GM21576 (cell line): ENCODE results near the gene SCYL3.
"Not testable (repeated sequence)": the region's sequence is repeated elsewhere in the genome, so short reads cannot be mapped to it uniquely, and the experiment has no call there.

Experiments
- ATAC-seq: cut with Tn5 transposase; IDR thresholded peaks from one replicate; pipeline ENCODE4 v1.9.1; 2021; ENCODE audit warnings: mild to moderate bottlenecking, moderate library complexity; ENCODE audit not compliant: unreplicated experiment

The SCYL3 gene

DNA sequence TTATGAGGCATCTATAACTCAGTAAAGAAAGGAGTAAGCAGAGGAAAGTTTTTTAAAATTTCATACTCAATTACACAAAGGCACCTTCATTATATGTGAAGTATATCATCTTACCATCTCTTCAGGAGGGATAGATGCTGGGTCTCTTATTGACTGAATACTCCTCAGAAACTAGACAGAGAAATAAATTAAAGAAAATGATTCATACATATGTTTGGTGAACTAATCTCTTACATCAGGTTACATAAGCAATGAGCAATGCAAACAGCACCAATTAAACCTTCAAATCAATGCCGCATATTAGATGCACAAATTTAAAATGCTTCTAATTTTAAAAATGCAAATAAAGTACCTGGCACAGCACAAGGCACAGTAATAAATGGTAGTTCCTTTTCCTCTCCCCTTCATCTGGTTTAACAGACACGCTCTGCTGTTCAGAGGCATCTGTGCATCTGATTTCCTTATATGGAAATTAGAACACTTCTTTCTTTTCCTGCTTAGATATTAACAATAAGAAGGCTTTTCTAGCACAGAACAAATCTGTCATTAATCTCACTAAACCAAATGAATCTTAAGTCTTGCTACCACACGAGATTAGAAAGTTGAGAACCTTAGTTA is 20.0 kb downstream of the SCYL3 start:
- no peak for ATAC-seq

DNA sequence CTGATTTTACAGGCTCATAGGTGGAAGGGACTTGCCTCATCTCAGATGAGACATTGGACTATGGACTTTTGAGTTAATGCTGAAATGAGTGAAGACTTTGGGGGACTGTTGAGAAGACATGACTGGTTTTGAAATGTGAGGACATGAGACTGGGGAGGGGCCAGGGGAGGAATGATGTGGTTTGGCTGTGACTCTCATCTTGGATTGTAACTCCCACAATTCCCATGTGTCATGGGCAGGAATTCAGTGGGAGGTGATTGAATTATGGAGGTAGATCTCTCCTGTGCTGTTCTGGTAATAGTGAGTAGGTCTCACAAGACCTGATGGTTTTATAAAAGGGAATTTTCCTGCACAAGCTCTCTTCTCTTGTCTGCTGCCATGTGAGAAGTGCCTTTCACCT is 20.8 kb downstream of the SCYL3 start:
- ATAC-seq, result no peak

DNA sequence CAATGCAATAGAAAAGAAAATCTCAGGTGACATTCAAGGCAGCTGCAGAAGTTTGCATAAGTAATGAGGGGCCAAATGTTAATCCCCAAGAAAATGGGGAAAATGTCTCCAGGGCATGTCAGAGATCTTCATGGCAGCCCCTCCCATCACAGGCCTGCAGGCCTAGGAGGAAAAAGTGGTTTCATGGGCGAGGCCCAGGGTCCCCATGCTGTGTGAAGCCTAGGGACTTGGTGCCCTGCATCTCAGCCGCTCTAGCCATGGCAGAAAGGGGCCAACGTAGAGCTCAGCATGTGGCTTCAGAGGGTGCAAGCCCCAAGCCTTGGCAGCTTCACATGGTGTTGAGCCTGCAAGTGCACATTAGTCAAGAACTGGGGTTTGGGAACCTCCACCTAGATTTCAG is 21.7 kb downstream of the SCYL3 start:
- ATAC-seq, result not testable (repeated sequence)

DNA sequence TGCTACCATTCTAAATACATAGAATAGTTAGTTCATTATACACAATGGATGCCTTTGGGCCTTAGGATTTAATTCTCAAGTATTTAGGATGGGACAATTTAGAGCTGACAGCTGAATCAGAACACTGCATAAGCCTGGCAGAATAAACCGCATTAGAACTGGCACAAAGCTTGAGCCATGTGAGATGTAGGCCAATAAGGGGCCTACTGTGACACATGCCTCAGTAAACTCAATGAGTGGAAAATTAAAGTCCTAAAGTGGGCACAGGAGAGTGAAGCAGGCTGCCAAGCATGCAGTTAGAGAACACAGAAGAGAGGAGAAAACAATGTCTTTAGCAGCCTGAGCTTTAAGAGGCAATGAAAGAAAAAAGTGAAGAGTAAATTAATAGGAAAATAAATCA is 24.3 kb downstream of the SCYL3 start:
- no peak for ATAC-seq

DNA sequence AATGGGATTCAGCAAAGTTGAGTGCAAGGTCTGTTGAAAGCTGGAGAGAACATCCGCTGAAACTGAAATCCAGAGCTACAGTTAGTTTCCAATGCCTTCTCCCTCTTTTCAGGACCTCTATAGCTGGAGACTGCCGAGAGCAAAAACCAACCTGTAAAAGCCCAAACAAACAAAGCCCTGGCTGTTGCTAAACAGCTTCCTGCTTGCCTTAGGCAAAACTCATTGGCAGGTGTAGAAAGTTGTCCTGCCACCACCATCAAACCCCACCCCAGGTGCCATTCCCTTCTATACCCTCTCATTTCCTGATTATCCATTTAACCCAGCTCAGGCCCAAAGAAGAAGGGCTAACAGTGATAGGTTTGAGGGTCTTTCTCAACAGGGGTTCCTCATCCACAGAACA is 24.7 kb downstream of the SCYL3 start:
- no peak for ATAC-seq

DNA sequence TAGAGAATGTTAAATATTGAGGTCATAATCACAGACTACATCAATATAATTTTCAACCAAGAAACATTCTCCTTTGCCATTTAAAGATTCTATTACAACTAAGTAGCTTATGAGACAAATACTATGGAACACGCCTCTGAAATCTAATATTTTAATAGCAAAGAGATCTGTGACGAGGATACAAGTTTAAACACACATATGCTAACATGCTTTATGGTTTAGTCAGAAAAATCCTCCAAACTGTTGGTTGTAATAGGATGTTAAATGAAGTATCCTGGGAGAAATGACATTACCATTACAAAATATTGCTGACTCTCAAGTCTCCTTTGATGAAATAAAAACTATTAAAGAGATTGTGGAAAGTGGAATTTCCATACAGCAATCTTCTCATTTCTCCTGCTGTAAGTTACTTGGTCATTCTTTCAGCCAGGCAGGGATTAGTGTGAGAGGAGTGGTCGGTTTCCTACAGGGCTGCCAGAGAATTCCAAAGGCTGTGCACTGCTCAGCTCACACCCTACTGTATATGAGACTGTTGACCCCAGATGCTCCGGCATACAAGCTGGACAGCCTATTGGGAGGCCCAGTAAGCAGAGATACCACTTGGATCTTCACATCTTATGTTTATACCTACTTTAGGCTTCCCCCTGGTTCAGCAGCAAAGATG is 26.6 kb downstream of the SCYL3 start:
- ATAC-seq, result no peak

DNA sequence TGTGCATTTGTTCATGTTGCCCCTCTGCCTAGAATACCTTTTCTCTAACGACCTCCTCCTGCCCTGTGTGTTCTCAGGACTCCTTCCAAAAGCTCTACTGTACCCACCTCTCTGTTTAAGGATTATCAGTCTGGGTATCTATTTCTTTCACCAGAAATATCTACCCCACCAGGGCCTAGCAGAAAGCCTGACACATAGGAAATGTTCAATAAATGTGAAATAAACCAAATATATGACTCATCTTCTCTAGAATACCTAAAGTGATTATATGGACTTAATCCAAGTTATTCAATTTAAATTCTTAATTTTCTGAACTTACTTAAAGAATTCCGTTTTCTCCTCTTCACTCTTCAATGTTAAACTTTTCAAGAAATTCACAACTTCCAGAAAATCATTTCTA is 27.1 kb downstream of the SCYL3 start:
- ATAC-seq, result no peak

DNA sequence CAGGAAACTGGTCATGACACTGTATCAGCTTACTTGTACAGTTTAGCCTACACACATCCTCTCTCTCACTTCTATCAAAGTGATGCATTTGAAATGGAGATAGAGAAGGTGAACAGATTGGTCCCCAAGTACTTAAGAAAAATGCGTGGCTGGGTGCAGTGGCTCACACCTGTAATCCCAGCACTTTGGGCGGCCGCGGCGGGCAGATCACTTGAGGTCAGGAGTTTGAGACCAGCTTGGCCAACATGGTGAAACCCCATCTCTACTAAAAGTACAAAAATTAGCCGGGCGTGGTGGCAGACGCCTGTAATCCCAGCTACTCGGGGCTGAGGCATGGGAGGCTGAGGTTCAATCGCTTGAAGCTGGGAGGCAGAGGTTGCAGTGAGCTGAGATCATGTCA is 29.2 kb downstream of the SCYL3 start:
- ATAC-seq, result not testable (repeated sequence)

DNA sequence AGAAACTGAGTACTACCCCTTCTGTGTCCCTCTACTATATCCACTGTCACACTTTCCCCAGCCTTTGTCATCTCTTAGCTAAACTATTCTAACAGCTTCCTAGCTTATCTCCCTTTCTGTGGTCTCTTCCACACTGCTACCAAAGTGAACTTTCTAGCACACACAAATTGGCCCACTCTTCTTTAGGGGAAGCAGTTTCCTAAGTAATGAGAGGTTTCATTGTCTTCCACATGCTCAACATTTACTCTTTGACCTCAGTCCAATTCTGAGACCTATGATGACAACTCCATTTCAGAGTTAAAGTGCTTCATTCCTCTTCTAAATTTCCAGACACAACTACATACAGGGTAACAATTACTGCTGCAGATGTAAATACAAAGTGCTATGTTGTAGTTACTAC is 32.9 kb downstream of the SCYL3 start:
- ATAC-seq, result no peak

DNA sequence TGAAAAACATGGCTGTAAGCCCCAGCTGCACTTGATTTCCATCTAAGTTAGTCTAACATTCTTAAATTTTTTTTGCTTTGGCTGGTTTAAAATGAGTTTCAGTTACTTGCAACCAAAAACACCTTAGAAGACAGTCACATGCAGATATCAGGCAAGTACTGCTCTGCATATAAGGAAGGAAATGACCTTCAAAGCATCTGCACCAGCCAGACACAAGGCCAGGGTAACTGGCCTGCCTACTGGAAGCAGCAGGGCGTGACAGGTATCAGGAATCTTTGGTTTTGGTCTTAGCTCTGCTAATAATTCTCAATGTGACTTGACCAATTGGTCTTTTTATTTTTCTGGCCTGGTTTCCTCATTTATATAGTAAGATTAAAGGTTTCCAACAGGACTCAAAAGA is 33.5 kb downstream of the SCYL3 start:
- ATAC-seq, result peak; percentile 65

DNA sequence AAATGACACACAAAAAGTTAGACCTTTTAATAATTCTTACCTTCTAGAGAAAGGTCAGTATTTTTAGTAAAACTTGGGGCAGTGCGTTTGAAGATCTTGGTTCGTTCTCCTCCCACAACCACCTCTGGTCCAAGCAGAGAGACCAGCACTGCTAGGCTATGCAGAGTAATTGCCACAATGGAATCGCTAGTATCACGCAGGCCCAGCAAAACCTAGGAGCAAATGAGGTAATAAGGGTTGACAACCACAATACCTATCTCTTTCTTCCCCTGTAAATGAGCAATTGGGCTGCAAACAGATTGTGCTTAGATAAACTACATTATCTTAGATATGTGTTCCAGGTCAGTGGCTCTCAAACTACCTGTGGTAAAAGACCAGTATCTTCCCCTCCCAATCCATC is 34.7 kb downstream of the SCYL3 start:
- no peak for ATAC-seq

DNA sequence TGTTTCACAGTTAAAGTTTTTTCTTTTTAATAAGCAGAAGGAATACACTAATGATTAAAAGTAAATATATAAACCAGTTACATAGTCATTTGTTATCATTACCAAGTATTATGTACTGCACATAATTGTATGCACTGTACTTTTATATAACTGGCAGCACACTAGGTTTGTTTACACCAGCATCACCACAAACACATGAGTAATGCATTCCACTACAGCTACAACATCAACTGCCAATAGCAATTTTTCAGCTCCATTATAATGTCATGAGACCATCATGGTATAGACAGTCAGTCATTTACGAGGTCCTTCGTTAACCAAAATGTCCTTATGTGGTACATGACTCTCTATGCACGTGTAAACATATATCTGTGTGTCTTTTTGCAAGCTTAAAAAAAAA is 35.2 kb downstream of the SCYL3 start:
- ATAC-seq, result no peak

DNA sequence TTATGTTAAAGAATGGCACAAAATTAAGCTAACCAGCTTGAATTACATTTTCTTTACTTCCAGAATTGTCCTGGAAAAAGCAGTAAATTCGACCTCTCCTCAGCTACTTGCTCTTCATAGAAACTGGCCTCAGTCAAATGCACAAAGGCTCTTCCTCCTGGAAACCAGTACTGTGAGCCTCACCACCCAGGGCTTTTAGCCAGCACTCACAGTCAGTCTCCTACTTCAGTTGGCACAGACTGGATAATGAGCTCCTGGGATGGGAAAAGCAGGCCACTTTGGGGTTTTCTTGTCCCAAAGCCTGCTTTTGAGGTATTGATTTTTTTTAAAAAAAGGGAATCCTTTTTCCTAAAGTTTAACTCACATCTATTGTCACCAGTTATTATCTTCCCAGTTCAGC is 40.4 kb downstream of the SCYL3 start:
- no peak for ATAC-seq

DNA sequence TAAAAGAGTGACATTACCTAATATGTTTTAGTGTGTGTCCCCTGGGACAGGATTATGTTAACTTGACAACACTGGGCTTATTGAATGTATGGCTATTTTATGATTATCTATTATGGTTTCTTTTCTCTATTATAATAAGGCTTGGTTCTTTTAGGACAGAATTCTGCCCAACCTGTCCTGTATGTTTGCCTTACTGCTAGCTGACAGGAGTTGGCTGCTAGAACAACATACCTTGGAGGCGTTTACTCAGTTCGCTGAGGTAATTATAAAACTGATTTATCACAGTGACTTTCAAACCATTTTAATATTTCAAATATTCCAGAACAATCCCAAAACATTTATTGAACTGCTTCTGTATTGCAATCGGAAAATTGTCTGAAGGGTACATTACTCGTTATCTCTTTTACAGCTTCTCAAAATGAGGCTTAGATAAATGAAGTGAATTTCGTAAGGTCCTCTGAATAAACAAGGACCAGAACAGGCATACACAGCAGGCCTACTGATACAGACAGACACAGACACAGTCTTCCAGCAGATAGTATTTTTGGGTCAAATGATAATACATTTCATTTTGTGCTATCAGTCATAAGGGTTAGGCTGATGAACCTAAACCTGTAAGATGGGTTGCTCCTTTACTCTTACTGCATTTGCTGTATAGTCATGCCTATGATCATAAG is 44.2 kb downstream of the SCYL3 start:
- ATAC-seq, result no peak

DNA sequence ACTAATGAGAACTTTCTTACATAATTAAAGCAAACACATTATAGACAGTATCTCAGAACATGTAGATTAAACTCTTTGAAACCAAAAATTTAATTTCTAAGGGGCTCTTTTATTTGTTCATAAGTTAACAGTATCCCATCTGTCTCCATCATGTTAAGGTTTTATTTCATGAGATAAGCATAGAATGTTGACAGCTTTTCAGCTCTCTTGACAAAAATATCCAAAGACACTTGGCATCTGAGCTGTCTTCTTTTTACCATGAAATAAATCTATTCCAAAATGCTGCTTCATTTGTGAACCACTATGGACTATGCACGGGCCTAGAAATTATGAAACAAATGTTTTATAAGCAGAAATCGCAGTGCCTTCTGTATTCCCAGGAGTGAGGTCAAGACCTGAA is 45.2 kb downstream of the SCYL3 start:
- no peak for ATAC-seq

DNA sequence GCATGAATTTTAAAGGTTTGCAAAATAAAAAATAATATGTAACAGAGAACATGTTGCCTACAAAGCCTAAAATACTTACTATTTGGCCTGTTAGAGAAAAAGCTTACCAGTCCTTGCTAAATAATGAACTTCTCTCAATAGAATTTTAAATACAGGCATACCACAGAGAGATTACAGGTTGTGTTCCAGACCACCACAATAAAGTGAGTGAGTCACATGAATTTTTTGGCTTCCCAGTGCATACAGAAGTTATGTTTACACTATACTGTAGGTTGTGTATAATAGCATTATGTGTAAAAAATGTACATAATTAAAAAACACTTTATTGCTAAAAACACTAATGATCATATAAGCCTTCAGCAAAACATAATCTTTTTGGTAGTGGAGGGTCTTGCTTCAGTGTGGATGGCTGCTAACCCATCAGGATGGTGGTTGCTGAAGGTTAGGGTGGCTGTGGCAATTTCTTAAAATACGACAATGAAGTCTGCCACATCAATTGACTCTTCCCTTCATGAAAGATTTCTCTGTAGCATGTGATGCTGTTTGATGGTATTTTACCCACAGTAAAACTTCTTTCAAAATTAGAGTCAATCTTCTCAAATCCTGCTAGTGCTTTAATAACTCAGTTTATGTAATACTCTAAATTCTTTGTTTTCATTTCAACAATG is 48.6 kb downstream of the SCYL3 start:
- ATAC-seq, result no peak

DNA sequence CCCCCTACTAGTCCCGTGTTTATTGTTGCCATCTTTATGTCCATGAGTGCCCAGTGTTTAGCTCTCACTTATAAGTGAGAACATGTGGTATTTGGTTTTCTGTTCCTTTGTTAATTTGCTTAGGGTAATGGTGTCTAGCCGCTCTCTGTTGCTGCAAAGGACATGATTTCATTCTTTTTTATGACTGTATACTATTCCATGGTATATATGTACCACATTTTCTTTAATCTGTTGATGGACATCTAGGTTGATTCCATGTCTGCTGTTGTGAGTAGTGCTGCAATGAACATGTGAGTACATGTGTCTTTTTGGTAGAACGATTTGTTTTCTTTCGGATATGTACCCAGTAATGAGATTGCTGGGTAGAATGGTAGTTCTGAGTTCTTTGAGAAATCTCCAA is 54.8 kb downstream of the SCYL3 start:
- ATAC-seq, result no peak

DNA sequence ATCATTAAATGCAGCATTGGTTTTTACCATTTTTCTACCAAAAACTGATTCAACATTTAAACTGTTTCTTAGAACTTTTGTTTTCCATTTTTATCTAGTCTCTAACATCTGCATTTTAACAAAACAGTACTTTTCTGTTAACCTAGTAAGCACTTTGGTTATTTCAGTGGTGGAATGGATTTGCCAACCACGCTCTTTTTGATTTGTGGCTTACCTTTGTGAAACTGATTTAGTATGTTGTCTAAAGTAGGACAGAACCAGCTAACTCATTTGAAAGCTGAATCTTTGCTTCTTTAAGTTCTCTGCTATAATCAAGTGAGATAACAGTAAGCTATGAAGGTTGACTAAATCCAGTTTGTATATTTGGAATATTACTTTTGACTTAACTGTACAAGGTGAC is 57.5 kb downstream of the SCYL3 start:
- no peak for ATAC-seq

DNA sequence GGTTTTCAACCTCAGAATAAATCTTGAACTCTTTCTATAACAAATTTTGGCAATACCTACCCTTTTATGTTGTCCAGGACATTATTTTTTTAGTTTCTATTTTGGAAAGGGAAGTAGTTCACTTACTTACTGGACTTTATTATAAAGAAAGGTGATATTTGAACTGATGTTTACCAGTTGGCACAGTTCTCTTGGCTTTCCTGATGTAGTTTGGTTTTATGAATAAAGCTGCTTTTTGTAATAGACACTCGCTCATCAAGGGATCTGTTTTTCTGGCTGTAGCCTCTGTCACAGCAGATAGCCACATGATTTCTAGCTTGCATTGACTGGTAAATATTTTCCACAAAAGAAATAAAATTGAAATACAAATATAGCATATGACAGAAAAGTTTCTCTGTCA is 58.0 kb downstream of the SCYL3 start:
- ATAC-seq, result no peak

DNA sequence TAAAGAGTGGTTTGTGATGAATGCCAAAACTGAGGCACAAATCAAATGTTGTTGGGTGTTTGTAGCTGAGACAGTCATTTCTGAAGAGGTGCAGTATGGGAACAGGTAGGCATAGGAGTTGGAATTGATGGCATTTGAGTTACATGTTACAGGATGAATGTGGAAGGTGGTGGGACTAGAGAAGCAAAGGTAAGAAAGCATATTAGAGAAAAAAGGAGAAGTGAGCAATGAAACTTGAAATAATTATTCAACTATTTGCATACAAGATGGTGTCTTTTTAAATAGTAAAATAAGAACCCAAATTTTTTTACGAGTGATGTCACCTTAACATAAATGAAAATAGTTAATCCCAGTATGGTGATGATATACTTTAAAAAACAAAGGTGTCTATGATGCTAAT is 58.8 kb downstream of the SCYL3 start:
- no peak for ATAC-seq

DNA sequence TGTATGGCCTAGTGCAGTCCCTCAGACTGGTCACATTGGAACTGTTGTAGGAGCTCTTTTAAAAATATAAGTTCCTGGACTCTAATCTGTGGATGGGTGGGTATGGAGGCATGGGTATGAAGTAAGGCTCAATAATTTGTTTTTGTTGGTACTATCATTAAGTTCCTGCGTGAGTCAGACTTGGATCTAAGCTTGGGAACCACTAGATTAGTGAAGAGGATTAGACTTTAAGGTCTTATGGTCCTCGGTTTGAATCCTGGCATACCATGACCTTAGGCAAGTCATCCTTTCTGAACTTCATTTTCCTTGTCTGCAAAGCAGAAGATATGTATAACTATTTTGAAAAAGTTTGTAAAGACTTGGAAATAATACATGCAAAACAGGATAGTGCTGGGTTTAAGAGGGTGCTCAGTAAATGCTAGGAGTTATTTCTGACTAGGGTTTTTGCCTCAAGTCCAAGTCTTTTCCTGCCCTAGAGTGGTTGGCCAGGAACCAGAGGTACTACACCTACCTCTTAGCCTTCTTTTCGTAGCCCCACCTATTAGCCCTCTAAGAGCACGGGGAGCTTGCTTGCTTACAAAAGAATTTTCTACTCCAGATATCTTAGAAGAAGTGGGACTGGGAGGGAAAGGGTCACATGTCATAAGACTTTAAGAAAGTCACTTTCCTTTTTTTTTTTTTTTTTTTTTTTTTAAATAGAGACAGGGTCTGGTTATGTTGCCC is 60.4 kb downstream of the SCYL3 start:
- ATAC-seq, result no peak
